A673 (cell line): ENCODE data around the gene CACNA2D2.

Source experiments
- EZH2 ChIP-seq: fragments of 200-600 bp; sonication (generic); IDR thresholded peaks from 2 replicates; pipeline ENCODE4 v1.6.1; 2017; ENCODE audit warnings: borderline replicate concordance, low read depth, mild to moderate bottlenecking, mixed read lengths, antibody characterized with exemption, low read length; ENCODE audit not compliant: poor library complexity, severe bottlenecking
- TF ChIP-seq, protein P1 (sequence below): fragments of 300-800, 200-600 bp; sonication (generic); conservative IDR thresholded peaks from 2 replicates; pipeline ENCODE4 v1.5.1; 2017; ENCODE audit warnings: low read depth, mild to moderate bottlenecking, antibody characterized with exemption, low read length, moderate library complexity, mixed read lengths

DNA sequence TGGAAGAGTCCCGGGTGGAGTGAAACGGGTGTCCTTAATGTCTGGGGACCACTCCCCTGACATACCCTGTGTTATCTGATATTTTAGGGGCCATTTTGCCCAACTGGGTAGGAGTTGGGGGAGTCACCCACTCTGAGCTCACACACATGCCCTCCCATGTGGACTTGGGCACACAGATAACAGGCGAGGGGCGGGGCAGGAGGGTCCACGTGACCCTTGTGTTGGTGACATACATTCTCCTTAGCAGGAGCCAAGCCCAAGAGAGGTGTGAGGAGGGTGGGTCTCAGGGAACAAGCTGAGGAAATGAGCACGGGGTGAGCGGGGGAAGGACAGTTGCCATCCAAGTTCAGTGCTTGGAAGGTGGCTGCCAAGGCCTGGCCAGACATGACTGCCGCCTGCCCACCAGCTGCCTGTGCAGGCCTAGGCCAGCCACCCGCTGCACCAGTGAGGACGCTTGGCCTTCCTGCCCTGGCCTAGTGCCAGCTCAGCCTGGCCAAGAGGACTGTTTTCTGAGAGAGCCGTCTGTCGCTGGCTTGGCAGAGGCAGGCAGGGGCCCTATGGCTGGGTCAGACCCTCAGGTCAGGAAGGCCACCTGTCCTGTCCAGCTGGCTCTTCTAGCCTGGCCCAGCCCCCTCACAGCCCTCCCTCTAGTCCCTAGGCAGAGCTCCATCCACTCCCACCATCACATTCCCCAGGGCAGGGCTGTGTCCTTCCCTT is 112.8 kb downstream of the CACNA2D2 start:
- TF ChIP-seq, protein P1, sequence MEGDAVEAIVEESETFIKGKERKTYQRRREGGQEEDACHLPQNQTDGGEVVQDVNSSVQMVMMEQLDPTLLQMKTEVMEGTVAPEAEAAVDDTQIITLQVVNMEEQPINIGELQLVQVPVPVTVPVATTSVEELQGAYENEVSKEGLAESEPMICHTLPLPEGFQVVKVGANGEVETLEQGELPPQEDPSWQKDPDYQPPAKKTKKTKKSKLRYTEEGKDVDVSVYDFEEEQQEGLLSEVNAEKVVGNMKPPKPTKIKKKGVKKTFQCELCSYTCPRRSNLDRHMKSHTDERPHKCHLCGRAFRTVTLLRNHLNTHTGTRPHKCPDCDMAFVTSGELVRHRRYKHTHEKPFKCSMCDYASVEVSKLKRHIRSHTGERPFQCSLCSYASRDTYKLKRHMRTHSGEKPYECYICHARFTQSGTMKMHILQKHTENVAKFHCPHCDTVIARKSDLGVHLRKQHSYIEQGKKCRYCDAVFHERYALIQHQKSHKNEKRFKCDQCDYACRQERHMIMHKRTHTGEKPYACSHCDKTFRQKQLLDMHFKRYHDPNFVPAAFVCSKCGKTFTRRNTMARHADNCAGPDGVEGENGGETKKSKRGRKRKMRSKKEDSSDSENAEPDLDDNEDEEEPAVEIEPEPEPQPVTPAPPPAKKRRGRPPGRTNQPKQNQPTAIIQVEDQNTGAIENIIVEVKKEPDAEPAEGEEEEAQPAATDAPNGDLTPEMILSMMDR, result no peak
- no peak for TF ChIP-seq EZH2
